GM12878 (cell line): ENCODE data around the gene EHHADH. TPM values are rescaled to one million over a fixed set of nuclear protein-coding genes. Genes with fewer than 3 reads are reported as not detected.

ENCODE experiments used
- ATAC-seq: fragments of 200-7000 bp; cut with Tn5 transposase; 3 replicates; pipeline ENCODE4 v1.9.1; 2020; ENCODE audit warnings: mild to moderate bottlenecking, moderate library complexity
- BruUV-seq: library from RNA; stranded (reverse); fragments of 400-500 nt; replicated peaks from 2 replicates; lab custom pipeline; 2021; lab: Mats Ljungman, UMichigan
- CTCF ChIA-PET: fragments of 300-600 bp; sonication (Branson Sonifier 250); formaldehyde crosslinking; extraction: SDS; loops from one replicate; lab custom pipeline; 2021; ENCODE audit warnings: inconsistent platforms; lab: Yijun Ruan, JAX
- POLR2A ChIA-PET: fragments of 350-600 bp; formaldehyde crosslinking; extraction: SDS; loops from one replicate; lab custom pipeline; 2021; ENCODE audit warnings: inconsistent platforms; lab: Charles Lee
- RAD21 ChIA-PET: fragments of 300-600 bp; sonication (Branson Sonifier 250); formaldehyde crosslinking; loops from one replicate; lab custom pipeline; 2023; ENCODE audit warnings: antibody characterized with exemption; ENCODE audit not compliant: unreplicated experiment; lab: Charles Lee
- SMC1A ChIA-PET: fragments of 300-600 bp; sonication (Branson Sonifier 250); formaldehyde crosslinking; loops from one replicate; lab custom pipeline; 2023; ENCODE audit not compliant: unreplicated experiment, uncharacterized antibody; lab: Charles Lee
- DNase-seq: peaks from one replicate; pipeline ENCODE4 v3.0.0-alpha.2; 2011; ENCODE audit warnings: low read depth, low spot score
- FAIRE-seq: peaks from 3 replicates; lab custom pipeline; 2011; peaks lifted over from hg19 to GRCh38; lab: Jason Lieb, UNC
- H2AFZ ChIP-seq: 2 replicates; pipeline ENCODE4 v1.6.0; 2011; ENCODE audit warnings: low read depth, low read length, control low read depth; ENCODE audit not compliant: control insufficient read depth
- H3K27ac ChIP-seq: 2 replicates; pipeline ENCODE4 v1.5.1; 2011; ENCODE audit warnings: control low read depth; ENCODE audit not compliant: control insufficient read depth, insufficient read depth
- H3K27me3 ChIP-seq, 2 experiments: replicated peaks in 1 of 2; 2 replicates each; pipeline versions ENCODE4 v1.6.0 to v1.6.1; 2011; ENCODE audit warnings: low read length in 1 of 2; ENCODE audit not compliant: control insufficient read depth in 2 of 2, insufficient read depth in 2 of 2
- H3K36me3 ChIP-seq, 2 experiments: 2 replicates each; pipeline ENCODE4 v1.5.1; 2011; ENCODE audit warnings: low read length in 1 of 2; ENCODE audit not compliant: control insufficient read depth in 2 of 2, insufficient read depth in 2 of 2
- H3K4me1 ChIP-seq: 2 replicates; pipeline ENCODE4 v1.6.1; 2011; ENCODE audit warnings: mild to moderate bottlenecking, low read length, moderate library complexity, mixed read lengths; ENCODE audit not compliant: control insufficient read depth, insufficient read depth
- H3K4me2 ChIP-seq: 2 replicates; pipeline ENCODE4 v1.6.0; 2011; ENCODE audit warnings: control low read depth; ENCODE audit not compliant: control insufficient read depth, insufficient read depth
- H3K4me3 ChIP-seq: fragments of 200-600 bp; sonication (generic); 2 replicates; pipeline ENCODE4 v1.5.1; 2016
- H3K79me2 ChIP-seq: 2 replicates; pipeline ENCODE4 v1.6.0; 2011; ENCODE audit warnings: low read length; ENCODE audit not compliant: control insufficient read depth, insufficient read depth
- H3K9ac ChIP-seq: 2 replicates; pipeline ENCODE4 v1.8.0; 2011; ENCODE audit warnings: low read length, control low read depth, mixed read lengths; ENCODE audit not compliant: control insufficient read depth, insufficient read depth
- H3K9me3 ChIP-seq: replicated peaks from 3 replicates; pipeline ENCODE4 v1.5.1; 2011; ENCODE audit warnings: mild to moderate bottlenecking, low read length; ENCODE audit not compliant: control insufficient read depth, insufficient read depth
- H4K20me1 ChIP-seq: 2 replicates; pipeline ENCODE4 v1.6.0; 2011; ENCODE audit not compliant: control insufficient read depth, insufficient read depth
- CBFB ChIP-seq: IDR thresholded peaks from 2 replicates; pipeline ENCODE4 v1.6.1; 2016; ENCODE audit warnings: antibody characterized with exemption, low read depth
- CBX5 ChIP-seq: sonication (generic); IDR thresholded peaks from 2 replicates; pipeline ENCODE4 v1.6.1; 2016; ENCODE audit warnings: low read depth, moderate library complexity, mild to moderate bottlenecking, inconsistent platforms
- CREB1 ChIP-seq: IDR thresholded peaks from 2 replicates; pipeline ENCODE4 v1.6.1; 2012; ENCODE audit warnings: low read depth, mild to moderate bottlenecking, inconsistent platforms
- HCFC1 ChIP-seq: fragments of 150-350 bp; IDR thresholded peaks from 2 replicates; pipeline ENCODE4 v1.6.1; 2014; ENCODE audit warnings: low read length
- HDGF ChIP-seq: fragments of 450-650 bp; IDR thresholded peaks from 2 replicates; pipeline ENCODE4 v1.6.1; 2016; ENCODE audit warnings: antibody characterized with exemption
- MYB ChIP-seq: fragments of 150-350 bp; IDR thresholded peaks from 2 replicates; pipeline ENCODE4 v1.6.1; 2014; ENCODE audit warnings: mild to moderate bottlenecking, low read depth, low read length, borderline replicate concordance
- NRF1 ChIP-seq: conservative IDR thresholded peaks from 2 replicates; pipeline ENCODE4 v1.6.1; 2011; ENCODE audit warnings: mild to moderate bottlenecking, low read depth, low read length, improper control_type of control experiment
- POU2F2 ChIP-seq: IDR thresholded peaks from 3 replicates; pipeline ENCODE4 v1.6.1; 2011; ENCODE audit warnings: low read depth, mild to moderate bottlenecking, low read length, borderline replicate concordance
- RAD51 ChIP-seq: fragments of 450-650 bp; IDR thresholded peaks from 2 replicates; pipeline ENCODE4 v1.6.1; 2016; ENCODE audit warnings: moderate library complexity, mild to moderate bottlenecking, inconsistent platforms
- RBBP5 ChIP-seq: fragments of 200-600 bp; sonication (generic); conservative IDR thresholded peaks from 2 replicates; pipeline ENCODE4 v1.6.1; 2016
- RUNX3 ChIP-seq: IDR thresholded peaks from 2 replicates; pipeline ENCODE4 v1.6.1; 2012; ENCODE audit warnings: low read length, inconsistent platforms
- SRF ChIP-seq, 2 experiments: IDR thresholded peaks; 2 replicates each; pipeline ENCODE4 v1.6.1; 2011; ENCODE audit warnings: low read depth in 2 of 2, low read length in 2 of 2, mild to moderate bottlenecking in 1 of 2, moderate library complexity in 1 of 2
- TBL1XR1 ChIP-seq: IDR thresholded peaks from 2 replicates; pipeline ENCODE4 v1.6.1; 2012; ENCODE audit warnings: low read depth, low read length, improper control_type of control experiment
- TCF7 ChIP-seq: IDR thresholded peaks from 2 replicates; pipeline ENCODE4 v1.6.1; 2014; ENCODE audit warnings: antibody characterized with exemption, borderline replicate concordance
- ZSCAN29 ChIP-seq: fragments of 450-650 bp; IDR thresholded peaks from 2 replicates; pipeline ENCODE4 v1.6.1; 2017; ENCODE audit warnings: mild to moderate bottlenecking, moderate library complexity
- WGBS: methylation state at CpG from one replicate; pipeline ENCODE4 v1.1.6; 2016; ENCODE audit warnings: low lambda C conversion rate; ENCODE audit not compliant: insufficient replicate concordance, insufficient coverage; ENCODE audit errors: missing lambda C conversion rate; 5-methylcytosine and 5-hydroxymethylcytosine counted together
- in situ Hi-C: fragments of 300-500 bp; cut with MboI; formaldehyde crosslinking; loops from 9 replicates; pipeline ENCODE4 v1.14.3; 2018; ENCODE audit warnings: mixed read lengths
- intact Hi-C: fragments of 100-400 bp; cut with micrococcal nuclease; formaldehyde crosslinking; loops from one replicate; pipeline ENCODE4 v1.14.2; 2022; ENCODE audit not compliant: unreplicated experiment
- polyA plus RNA-seq, 11 experiments: library from polyadenylated mRNA; depleted of rRNA in 4 of 11; unstranded in 6 of 11; stranded (reverse) in 5 of 11; fragments of >200 nt; fragmentation: Nextera tagmentation in 4 of 11; fragmentation: Illumina TruSeq in 1 of 11; extraction: Ambion mirVana in 4 of 11; extraction: Trizol in 1 of 11; gene quantifications; 1 replicate in 1 of 11; 2 replicates in 10 of 11; pipeline versions ENCODE4 v1.2.1 to v1.2.3, GENCODE V29; 2011 to 2016; ENCODE audit warnings: inconsistent platforms in 2 of 11, missing spikeins in 2 of 11, low read depth in 1 of 11
- total RNA-seq, 4 experiments: library from RNA; depleted of rRNA in 3 of 4; stranded (reverse); fragments of >200 nt in 3 of 4; fragmentation: Illumina TruSeq in 1 of 4; extraction: Trizol in 1 of 4; gene quantifications; 2 replicates each; pipeline versions ENCODE4 v1.2.1 to v1.2.3, GENCODE V29; 2013 to 2021
- TF ChIP-seq, protein P1 (sequence below): IDR thresholded peaks from 2 replicates; pipeline ENCODE4 v1.6.1; 2012; ENCODE audit warnings: low read depth, low read length, improper control_type of control experiment

Gene EHHADH
- total and polyA plus RNA-seq, 10 of the 15 experiments (the other 5 are each of a cell fraction or from before 2014, with no cell fraction given): 0.96 to 8.4 (median 5.3) TPM

DNA sequence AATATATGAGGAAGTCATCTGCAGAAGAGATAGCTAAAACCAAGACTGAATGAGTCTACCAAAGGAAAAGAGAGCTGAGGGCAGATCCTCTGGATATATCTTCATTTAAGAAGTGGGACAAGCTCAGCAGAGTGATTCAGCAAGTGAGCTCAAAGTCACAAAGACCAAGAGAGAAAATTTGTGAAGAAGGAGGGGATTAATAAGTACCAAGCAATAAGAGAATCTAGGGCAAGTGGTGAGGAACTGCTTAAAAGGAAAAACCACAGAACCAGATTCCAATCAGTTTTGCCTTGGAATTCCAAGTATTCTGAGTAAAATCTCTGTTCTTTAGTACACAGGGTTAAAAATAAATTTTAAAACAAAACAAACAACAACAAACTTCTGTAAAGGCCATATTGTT is 3.6 kb downstream of the EHHADH start:
- CTCF ChIA-PET: interaction anchor here (0.6 to 1.9 kb wide), 3 partner anchors 20 to 355 kb away, joined by 3 to 6 read pairs (median 3); no protein-coding TSS in a partner anchor
- BruUV-seq: no TSS peak
- no peak overlapping the region for H3K27ac ChIP-seq

DNA sequence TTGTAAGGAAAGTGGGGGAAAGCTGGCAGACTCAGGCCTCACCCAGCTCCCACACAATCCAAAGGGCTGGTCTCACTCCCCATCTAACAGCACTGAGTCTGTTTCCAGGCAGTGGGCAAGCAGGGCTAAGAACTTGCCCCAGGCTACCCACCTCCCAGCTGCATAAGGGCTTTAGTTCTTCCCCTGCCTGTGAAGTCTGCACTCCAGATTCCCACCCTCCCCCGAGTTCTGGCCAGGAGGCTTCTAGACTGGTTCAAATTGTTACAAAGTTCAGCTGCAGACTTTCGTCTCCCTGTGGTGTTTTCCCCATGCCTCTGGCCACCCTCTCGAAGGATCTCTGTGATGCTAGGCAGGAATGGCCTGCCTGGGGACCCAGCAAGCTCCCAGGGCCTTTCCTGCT is 11.2 kb downstream of the EHHADH start:
- ChIA-PET POLR2A (no interaction called here), RAD21 (no interaction called here), SMC1A (no interaction called here), CTCF (interaction anchor here (0.8 kb wide), 1 partner anchor 35 kb away, joined by 3 read pairs; no protein-coding TSS in a partner anchor)
- H3K4me1 ChIP-seq: no peaks in the 10 kb centered on the region
- no peak overlapping the region for H3K4me2 ChIP-seq
- TF ChIP-seq NRF1 (no peak), ZSCAN29 (no peak), POU2F2 (no peak), TCF7 (no peak), CBX5 (no peak)
- no peak overlapping the region for H3K4me3 ChIP-seq
- H3K27me3 ChIP-seq: no peaks in the 10 kb centered on the region
- BruUV-seq: no TSS peak
- no peak for FAIRE-seq
- in situ Hi-C loops (no loop called here), intact Hi-C loops (no loop called here)
- H3K9ac ChIP-seq: no peak overlapping the region
- WGBS: 48% methylated on average over 3 of the region's 3 CpGs
- no peak overlapping the region for H3K27ac ChIP-seq
- DNase-seq: no peak
- peaks cover 1% of the 10 kb centered on the region for H3K9me3 ChIP-seq
- H2AFZ ChIP-seq: no peak overlapping the region
- no peak for ATAC-seq
- no peaks in the 10 kb centered on the region for H3K36me3 ChIP-seq
- H3K79me2 ChIP-seq: no peaks in the 10 kb centered on the region
- H4K20me1 ChIP-seq: no peaks in the 10 kb centered on the region

More for the DNA sequence above, 3.6 kb downstream of the EHHADH start:
- Histone ChIP-seq H3K4me1 (no peaks in the 10 kb centered on the region), H4K20me1 (no peaks in the 10 kb centered on the region), H3K27me3 (no peaks in the 10 kb centered on the region), H3K79me2 (no peaks in the 10 kb centered on the region), H3K4me2 (no peak overlapping the region), H3K9ac (no peak overlapping the region), H3K4me3 (no peak overlapping the region), H3K9me3 (no peaks in the 10 kb centered on the region), H3K36me3 (no peaks in the 10 kb centered on the region), H2AFZ (no peak overlapping the region)
- intact Hi-C loops (no loop called here), in situ Hi-C loops (no loop called here)
- FAIRE-seq: no peak
- ChIA-PET RAD21 (no interaction called here), SMC1A (interaction anchor here (0.8 kb wide), 1 partner anchor 366 kb away, joined by 3 read pairs; no protein-coding TSS in a partner anchor), POLR2A (no interaction called here)
- no peak for DNase-seq
- no peak for TF ChIP-seq RUNX3
- no peak for TF ChIP-seq MYB
- TF ChIP-seq RAD51: no peak
- no peak for TF ChIP-seq TBL1XR1
- TF ChIP-seq, protein P1, sequence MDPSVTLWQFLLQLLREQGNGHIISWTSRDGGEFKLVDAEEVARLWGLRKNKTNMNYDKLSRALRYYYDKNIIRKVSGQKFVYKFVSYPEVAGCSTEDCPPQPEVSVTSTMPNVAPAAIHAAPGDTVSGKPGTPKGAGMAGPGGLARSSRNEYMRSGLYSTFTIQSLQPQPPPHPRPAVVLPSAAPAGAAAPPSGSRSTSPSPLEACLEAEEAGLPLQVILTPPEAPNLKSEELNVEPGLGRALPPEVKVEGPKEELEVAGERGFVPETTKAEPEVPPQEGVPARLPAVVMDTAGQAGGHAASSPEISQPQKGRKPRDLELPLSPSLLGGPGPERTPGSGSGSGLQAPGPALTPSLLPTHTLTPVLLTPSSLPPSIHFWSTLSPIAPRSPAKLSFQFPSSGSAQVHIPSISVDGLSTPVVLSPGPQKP: no peak
- no peak for TF ChIP-seq RBBP5
- TF ChIP-seq CBFB: no peak
- no peak for TF ChIP-seq HDGF
- TF ChIP-seq SRF (IDR thresholded peaks at IDR 0.05; ENCODE audit: low read depth in 2 of 2, low read length in 2 of 2): no peak
- no peak for TF ChIP-seq CREB1
- TF ChIP-seq HCFC1: no peak
- no peak for ATAC-seq
